CD4-positive, alpha-beta T cell treated with Interleukin-4 for 1 hour (primary cell): ENCODE data around the gene FILIP1L.

Source experiments
- DNase-seq, 2 donors: peaks; one replicate each; pipeline ENCODE4 v3.0.0-alpha.2; 2020 to 2022

The FILIP1L gene

DNA sequence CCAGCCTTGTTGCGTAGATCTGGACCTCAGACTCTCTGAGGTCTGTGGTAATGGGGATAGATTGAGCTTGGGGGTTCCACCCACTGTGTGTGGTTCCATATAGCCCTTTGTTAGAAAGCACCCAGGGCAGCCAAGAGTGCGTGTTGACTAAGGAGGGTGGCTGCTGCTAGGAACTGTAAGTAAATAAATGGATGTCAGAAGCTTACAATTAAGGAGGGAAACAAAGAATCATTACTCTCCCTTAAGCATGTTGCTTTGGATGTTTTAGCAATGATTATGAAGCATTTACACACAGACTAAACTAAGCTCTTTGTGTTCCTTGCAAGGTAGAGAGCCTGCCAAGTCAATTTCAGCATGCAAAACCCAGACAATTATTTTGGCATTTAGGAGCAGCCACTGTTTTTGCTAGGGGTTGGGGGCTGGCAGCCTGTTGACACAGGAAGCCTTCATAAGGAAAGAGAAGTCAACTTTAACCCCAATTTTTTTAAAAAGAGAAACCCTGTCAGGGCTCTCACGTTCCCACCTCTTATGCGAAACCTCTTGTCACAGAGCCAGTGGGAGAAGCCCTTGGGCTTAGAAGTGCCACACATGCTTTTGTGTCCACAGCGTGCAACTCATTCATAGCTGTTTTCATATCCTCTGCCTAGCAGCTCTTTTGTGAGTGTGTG lies 168.8 kb downstream of the FILIP1L start:
- DNase-seq = no peak

DNA sequence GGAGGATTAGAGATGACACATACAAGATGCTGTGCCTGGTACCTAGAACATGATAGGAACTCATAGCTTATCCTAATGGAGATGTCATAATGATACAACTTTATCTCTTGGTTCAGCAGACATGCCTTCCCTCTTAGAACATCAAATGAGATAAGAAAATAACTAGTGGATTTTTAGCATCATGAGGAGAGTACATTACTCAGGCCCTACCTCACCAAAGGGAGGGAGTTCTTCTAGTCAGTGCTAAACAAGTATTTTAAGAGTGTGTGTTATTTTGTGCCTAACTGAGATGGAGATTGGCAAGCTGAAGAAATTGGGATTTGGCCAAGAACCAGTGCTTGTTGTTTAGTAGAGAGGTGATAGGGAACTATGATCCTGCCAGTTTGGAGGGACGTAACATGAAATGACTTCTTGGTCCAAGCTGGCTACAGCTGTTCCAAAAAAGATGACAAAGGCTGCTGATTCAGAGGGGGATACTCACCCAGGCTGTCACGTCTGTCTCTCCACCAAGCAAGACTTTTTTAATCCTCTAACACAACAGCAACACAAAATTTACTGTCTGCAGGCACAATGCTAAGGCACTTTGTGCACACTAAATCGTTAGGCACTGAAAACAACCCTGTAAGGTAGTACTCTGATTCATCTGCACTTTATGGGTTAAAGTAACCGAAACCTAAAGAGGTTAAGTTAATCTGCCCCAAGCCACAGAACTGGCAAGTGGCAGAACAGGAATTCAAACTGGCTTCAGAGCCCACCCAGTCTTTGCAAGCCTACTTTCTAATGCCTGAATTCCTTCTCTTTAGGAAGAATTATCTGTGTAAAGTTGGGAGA lies 170.2 kb downstream of the FILIP1L start:
- no peak for DNase-seq

DNA sequence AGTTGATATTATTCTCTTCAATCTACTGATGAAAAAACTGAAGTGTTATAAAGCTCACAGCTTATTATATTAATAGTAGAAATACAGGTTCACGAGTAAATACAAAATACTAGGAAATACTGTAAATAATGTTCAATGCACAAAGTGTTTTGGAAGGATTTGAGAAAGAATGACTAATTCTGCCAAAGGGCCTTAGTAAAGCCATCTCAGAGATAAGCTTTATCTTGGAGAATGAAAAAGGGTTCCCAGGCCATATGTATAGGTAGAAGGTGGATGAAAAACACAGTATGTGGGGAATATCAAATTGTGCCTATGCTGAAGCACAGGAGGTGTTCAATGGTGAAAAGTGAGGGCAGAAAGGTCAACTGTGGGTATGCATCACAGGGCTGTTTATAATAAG lies 173.1 kb downstream of the FILIP1L start:
- DNase-seq = no peak

DNA sequence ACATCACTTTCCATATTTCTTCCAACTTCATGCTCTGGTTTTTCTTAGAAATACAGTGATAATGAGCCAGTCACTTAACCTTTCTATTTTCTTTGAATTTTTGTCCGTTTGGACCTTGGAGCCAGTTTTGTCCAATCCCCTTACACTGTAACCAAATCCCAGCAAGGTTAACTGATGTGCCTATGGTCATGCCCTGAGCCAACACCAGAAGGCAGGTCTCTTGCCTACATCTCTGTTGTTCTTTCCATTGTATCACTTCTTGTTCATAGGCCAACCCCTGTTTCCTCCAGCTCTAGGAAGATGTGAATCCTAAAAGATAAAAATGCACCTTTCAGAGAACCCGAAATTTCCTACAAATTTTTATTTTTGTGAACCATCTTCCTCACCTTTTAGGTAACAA lies 174.0 kb downstream of the FILIP1L start:
- no peak for DNase-seq

DNA sequence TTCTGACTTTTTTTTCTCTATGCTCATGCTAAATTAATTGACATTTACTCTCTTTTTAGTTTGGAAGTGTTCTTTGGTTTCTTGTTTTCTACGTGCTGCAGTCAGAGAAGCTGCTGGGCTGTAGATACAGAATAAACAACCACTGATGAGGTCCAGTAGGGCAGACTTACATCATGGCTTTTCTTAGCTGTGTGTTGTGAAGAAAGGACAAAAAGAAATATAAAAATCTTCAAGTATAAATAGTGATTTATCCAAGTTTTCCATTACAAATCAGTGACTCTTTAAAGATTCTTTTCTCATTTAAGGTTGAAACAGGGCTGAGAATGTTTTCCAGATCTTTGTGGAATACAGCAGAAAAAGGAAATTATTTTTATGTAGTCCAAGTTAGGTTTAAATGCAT lies 174.4 kb downstream of the FILIP1L start:
- no peak for DNase-seq

DNA sequence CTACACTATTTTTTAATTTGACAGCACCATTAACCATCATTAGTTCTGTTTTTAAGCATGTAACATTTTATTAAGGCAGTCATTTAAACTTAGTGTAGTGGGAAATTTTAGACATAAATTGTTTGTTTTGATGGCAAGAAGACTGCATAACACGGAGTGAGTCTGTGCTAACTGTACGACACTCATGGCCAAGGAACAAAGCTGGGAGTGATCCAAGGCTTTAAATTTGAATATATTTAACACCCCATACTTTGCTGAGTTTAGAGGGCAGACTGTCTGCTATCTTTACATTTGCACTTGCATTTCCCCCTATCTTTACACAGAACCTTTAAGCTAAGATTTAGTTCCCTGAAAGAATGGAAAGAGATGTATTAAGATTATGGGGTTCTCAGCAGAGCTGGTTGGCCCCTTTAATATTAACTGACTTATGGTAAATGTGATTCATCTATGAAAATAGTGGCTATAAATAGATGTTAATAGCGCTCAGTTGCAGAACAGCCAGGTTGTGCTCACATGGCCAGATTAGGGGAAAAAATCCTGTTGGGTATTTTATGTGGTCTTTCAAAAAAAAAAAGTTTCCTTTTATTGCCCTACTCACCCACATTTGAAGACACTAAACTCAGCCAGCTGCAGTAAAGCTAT lies 175.9 kb downstream of the FILIP1L start:
- no peak for DNase-seq

DNA sequence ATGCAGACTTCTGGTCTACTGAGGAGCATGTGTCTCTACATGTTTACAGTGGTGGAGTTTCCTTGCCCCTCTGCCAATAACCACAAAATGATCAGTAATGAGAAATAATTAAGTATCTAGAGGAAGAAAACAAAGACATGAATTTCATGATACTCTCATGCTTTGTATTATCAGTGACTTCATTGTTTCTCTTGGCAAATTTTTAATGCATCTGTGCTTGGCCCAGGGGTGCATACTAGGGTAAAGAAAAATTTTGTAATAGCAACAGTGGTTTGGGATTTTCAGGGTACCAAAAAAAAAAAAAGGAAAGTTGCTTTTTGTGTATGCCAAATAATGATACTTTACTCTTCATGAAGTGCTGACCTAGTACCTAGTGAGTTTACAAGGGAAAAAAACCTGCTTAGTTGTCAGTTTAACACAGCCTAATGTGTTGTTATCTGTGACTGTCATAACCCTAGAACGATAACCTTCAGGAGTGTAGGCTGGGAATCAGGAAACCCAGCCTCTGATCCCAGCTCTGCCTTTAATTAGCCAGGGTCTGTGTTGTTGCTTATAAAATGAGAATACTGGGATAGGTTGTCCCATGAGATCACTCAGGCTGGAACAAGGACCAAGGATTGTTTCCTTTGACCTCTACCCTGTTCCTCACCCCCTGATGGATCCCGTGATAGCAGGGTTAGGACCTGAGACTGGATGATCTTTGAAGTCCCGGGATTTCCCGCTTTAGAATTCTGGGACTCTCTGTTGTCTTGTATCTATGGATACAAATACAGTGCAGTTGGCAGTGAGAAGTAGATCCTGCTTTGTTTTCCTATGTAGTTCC lies 179.1 kb downstream of the FILIP1L start:
- DNase-seq = no peak

DNA sequence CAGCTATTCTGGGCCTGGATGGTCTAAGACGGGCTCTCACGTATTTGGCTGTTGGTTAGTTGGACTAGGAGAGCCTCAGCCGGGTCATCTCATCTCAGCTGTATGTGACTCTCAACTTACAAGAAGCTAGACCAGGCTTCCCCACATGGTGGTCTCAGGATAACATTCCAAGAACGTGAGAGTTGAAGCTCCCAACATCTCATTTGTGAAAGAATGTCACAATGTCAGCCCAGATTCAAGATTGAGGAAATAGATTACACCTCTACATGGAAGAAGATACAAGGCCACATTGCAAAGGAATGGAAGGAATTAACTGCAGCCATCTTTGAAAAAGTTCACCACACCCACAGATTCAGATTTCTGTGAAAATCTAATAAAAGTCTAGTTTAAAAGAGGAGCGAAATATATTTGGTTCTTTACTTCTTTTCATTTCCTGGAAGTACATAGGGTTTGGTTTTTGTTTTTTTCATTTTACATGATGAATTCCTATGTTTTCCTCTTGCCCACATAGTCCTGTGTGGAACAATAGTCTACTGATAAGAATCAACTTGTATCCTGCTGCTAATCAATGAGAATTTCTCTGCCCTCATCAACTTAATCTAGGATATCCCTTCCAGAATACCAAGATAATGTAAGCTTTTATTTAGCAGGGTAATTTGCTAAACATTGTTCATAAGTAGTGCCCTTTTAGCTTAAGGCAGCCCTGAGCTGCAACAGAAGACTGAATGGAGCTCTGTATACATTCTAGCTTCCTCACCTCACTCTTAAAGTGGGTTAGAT lies 180.1 kb downstream of the FILIP1L start:
- no peak for DNase-seq

DNA sequence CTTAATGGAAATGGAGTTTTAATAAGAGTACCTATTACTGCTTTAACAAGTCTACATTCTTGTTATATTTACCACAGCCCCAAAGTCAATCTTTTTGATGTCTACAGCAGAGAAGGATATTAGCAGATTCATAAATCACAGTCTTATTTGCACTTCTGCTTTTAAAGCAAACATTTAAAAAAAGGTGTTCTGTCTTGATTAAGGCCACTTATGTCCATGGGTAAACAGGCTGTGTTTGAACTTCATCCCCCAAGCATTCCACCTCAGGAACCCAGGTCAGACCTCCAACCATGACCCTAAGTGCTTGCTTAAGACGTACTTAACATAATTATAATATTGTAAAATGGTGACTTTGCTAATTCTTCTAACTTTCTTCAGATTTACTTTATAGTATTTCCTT lies 183.2 kb downstream of the FILIP1L start:
- no peak for DNase-seq

DNA sequence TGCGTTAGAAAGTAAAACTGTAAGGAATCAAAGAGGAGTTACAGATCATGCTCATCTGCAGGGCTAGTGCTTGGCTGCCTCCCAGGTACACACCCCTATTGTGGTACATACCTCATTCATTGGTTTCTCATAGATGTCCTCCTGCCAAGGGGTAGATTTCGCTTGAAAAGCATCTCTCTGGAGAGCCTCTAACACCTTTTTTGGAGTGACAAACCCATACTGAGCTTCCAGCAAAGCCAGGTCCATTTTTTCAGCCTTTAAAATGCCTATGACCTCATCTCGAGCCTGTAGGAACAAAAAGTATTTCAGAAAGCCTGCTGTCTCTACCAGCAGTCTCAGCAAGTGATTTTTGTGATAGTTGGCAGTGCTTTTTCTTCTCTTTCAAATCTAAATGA lies 184.6 kb downstream of the FILIP1L start:
- no peak for DNase-seq

DNA sequence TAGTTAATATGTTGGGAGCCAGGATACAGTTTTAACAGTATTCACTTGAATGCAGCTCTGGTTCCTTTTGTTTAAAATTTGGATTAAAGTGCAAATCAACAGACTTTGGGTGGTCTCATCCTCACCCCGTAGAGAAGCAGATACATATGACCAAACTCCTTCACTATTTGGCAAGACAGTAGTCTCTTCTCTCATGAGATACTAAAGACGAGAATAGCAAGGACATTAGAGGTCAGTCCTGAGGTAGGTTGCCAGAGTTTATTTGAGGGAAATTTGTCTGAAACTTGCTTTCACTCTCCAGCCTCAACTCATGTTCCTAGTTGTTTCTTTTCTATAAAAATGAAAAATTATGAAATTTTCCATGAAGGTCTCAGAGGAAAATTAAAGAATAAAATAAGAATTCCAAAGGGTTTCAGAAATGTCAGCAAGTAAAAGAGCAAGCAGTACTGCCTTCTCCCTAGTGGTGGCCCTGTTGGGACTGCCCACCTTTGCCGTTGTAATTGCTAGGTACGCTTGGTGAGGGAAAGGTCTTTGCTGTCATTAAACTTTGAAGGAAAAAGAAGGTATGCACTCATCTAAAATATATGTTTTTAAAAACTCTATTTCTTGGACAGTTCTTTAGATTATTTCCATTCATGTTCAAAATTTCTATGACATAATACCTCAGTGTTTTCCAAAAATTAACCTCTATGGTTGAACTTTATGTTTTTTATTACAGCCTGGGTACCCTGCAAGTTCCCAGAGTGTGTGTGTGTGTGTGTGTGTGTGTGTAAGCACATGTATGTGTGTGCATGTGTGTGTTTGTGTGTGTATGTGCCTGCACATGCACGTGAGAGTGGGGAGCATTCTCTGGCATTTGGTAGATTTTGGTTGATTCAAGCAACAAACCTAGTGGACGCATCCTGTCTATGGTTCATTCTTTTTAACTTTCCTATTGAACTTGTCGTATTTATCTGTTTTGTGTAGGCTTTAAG lies 185.2 kb downstream of the FILIP1L start:
- DNase-seq = no peak

DNA sequence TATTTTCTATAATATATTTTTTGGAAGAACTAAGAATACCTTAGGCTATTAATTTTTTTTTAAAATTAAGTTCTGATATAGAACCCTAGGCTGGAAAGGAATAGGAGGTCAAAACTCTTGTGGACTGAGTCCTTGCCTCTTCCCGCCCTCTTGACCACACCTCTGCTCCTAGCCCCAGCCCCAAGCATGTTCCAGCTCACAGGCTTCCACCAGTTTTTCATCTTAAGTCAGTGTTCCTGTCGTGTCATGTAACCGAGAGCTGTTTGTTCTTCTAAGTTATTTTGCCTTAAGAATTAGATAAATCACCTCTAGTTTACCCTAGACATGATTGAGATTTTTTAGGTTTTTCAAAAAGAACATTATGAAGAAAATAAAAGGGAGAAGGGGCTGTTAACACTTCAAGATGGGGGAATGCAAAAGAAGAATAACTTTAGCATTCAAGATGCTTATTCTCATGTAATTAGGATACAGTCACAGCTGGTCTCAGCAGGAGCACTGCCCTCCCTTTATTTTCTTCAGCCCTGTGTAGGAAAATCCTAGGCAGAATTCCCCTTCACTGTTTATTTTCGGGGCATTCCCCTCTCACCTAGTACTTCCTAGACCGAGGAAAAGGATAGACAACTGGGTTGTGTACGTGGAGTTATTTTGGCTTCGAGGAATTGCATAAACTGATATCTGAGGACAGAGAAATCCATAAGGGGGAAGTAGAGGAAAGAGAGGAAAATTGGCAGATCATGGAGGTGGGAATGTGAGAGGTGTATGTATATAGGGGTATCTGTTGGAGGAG lies 186.4 kb downstream of the FILIP1L start:
- DNase-seq = no peak

DNA sequence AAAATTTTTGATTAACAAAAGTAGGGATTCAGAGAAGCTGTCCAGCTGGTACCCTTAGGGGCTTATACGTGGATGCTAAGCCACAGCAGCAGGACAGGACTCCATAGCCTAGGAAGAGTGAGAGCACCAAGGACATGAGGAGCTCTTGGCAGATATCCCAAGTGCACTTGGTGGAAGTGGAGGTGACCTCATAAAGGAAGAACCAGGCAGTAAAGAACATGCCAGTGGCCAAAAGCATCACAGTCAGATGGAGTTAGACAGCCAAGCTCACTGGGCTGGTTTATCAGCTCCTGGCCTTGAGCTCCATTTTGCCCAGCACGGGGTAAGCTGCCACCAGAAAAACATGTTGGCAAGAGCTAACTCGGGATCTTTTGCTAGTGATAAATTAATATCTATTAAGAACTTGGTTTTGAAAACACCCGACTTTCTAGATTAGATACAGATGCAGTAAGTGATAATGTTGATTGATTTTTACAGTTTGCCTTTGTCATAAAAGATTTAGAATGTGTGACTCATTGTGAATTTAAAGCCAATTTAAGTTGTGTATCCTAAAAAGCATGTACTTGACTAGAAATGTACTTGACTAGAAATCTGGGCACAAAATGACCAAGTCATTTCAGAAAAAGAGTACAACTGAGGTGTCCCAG lies 188.6 kb downstream of the FILIP1L start:
- DNase-seq = no peak

DNA sequence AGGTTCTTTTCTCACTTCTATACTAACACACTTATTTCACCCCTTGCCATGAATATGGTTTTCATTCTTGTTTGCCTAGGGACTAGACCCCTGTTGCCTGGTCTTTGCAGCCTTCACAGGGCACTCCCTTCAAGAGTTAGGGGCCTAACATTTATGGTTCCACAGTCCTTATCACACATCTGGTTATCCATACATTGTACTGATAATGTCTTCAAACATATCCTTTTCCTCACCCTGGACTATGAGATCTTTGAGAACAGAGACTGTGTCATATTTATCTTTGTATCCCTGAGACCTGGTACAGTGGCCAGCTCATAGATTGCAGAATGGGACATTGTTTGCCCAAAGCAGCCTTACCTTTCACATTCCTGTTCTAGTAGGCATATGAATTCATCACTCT lies 190.4 kb downstream of the FILIP1L start:
- DNase-seq = no peak

DNA sequence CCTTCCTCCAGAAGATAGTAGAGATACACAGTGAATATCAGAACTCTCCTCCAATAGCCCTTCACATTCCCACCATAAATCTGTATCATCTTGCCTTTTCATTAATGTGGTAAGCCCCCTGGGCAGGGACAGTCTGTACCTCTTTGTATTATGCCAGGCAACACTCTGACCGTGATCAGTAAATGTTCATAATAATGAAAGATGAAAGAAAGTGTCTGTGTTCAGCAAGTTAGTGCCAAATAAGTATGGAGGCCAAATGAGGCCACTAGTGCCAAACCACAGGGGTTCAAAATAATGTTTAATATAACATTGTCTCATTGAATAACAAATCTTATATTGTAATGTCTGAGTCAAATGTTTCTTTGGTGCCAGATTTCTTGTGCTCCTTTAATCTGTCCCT lies 192.3 kb downstream of the FILIP1L start:
- no peak for DNase-seq

DNA sequence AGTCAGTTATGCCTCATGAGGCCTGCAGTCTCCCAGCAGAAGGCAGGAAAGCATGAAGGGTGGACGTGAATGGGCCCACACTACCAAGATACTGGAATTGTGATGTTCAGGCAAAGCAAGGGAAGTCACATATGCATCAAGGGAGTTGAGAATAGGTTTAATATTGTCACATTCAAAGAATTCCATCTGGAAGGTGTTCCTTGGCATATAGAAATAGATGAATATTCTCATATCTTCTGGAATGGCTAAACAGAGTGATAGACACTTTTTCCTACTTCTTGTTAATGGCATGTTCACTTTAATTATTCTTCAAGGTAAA lies 193.0 kb downstream of the FILIP1L start:
- DNase-seq = no peak

DNA sequence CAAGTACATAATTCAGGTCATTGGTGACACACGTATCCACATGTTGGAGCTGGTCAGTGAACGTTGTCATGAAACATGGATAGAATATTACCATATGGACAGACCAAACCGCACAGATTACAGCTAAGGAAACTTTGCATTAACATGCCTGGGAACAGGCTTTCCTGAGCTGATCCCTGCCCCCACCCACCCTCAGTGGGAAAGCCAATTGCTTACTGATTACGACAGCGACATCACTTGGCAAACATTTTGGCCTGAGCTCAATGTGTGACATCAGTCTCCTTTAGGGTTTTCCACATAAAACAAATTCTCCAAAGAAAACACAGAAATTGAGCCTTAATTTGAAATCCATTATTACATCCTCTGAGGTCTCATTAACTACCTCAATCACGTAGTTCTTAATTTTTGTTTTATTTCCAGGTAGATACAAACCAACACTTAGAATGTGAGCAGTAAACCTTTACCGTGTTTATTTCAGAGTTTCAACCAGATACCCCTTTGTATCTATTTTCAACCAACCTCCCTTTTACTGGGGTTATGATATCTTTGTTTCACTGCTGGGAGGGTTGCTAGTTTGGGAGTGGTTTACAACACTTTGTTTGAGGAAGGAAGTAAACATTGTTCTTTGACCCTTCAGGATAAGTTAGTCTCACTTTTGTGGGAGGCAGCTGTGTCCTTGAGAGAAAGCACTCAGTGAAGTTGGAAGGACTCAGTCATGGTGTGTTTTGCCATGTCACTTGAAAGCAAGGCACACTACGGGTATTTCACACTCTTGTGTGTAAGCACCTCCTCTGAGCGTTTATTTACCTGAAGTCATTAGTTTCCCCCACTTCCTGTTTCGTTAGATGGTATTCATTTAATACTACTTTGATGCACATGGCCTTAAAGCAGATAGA lies 193.6 kb downstream of the FILIP1L start:
- no peak for DNase-seq

DNA sequence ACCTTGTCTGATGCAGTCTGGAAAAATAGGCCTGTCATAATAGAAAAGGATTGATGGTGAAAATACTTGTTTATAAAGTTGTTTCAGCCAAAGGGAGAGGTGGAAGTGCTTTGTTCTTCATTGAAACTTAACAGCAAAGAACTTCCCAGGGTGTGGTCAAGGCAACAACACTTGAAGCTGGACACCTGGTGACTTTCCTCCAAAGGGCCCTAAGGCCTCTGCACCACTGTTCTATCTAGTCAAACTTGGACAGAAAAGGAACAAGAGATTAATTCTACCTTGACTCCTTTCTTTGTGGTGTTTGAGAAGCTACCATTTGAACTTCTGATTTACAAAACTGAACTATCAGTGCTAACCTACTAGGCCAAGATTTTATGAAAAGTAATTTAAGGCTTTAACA lies 194.6 kb downstream of the FILIP1L start:
- DNase-seq = no peak

DNA sequence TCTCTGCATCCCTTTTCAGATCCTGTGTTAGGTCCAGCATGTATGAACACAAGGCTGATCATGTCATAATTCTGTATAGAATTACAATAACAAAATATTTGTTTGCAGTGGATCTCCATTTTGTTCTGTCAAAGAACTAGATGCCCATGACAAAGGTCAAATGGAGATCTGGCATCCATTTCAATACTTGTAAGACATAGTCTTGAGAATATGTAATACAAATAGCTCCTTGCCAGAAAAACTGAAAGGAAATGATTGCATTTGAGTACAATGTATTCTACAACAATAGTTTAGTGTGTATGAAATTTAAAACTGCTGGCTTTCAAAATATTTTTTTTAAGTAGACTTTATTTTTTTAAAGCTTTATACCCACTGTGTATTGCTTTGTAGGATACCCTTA lies 195.6 kb downstream of the FILIP1L start:
- DNase-seq = no peak
